Measurements from ENCODE around the gene RALGAPA1.

The RALGAPA1 gene

DNA sequence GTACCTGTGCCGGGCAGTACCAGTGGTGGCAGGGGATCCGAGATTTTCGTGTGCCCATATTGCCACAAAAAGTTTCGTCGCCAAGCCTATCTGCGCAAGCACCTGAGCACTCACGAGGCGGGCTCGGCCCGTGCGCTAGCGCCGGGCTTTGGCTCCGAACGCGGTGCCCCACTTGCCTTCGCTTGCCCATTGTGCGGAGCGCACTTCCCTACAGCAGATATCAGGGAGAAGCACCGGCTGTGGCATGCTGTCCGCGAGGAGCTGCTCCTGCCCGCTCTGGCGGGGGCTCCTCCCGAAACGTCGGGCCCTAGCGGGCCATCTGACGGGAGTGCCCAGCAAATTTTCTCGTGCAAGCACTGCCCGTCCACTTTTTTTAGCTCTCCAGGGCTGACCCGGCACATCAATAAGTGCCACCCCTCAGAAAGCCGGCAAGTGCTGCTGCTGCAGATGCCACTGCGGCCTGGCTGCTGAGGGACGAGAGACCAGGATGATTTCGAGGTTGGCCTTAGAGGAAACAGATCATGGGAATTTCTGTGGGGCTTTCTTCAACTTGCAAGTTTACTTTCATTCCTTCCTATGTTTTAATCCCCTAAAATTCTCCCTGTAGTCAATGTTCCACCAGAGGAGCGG, 273.5 kb downstream of the RALGAPA1 start:
- no peak for DNase-seq (ENCODE audit: low spot score)

DNA sequence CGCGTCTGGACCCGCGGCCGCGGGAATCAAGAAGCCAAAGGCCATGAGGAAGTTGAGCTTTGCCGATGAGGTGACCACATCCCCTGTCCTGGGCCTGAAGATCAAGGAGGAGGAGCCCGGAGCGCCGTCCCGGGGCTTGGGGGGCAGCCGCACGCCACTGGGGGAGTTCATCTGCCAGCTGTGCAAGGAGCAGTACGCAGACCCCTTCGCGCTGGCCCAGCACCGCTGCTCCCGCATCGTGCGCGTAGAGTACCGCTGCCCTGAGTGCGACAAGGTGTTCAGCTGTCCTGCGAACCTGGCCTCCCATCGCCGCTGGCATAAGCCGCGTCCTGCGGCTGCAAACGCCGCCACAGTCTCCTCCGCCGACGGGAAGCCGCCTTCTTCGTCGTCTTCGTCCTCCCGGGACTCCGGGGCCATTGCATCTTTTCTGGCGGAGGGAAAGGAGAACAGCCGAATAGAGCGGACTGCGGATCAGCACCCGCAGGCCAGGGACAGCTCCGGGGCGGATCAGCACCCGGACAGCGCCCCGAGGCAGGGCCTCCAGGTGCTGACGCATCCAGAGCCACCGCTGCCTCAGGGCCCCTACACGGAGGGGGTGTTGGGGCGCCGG, 274.1 kb downstream of the RALGAPA1 start:
- no peak for DNase-seq (ENCODE audit: low spot score)

DNA sequence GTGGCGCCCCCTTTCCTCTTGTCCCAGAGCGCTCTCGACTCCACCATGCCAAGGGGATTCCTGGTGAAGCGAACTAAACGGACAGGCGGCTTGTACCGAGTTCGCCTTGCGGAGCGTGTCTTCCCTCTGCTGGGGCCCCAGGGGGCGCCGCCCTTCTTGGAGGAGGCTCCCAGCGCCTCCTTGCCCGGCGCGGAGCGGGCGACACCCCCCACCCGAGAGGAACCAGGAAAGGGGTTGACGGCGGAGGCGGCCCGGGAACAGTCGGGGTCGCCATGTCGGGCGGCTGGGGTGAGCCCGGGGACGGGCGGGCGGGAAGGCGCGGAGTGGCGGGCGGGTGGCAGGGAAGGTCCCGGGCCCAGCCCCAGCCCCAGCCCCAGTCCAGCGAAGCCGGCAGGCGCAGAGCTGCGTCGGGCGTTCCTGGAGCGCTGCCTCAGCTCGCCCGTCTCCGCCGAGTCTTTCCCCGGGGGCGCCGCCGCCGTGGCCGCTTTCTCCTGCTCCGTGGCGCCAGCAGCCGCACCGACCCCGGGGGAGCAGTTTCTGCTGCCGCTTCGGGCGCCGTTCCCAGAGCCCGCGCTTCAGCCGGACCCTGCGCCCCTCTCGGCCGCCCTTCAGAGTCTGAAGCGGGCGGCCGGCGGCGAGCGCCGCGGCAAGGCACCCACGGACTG, 274.8 kb downstream of the RALGAPA1 start:
- no peak for DNase-seq (ENCODE audit: low spot score)

GRCh38 chr14:35533357-35534207, 275.5 kb downstream of the RALGAPA1 start, which contains the start of gene INSM2:
TSS of gene INSM2 (plus strand) at chr14:35534164. CDS start at chr14:35534253, 89 bp downstream.
- no peak for DNase-seq (ENCODE audit: low spot score)

- no peak for DNase-seq (ENCODE audit: low spot score)
These were observed 276.2 kb downstream of the RALGAPA1 start for GRCh38 chr14:35532783-35533356.

DNA sequence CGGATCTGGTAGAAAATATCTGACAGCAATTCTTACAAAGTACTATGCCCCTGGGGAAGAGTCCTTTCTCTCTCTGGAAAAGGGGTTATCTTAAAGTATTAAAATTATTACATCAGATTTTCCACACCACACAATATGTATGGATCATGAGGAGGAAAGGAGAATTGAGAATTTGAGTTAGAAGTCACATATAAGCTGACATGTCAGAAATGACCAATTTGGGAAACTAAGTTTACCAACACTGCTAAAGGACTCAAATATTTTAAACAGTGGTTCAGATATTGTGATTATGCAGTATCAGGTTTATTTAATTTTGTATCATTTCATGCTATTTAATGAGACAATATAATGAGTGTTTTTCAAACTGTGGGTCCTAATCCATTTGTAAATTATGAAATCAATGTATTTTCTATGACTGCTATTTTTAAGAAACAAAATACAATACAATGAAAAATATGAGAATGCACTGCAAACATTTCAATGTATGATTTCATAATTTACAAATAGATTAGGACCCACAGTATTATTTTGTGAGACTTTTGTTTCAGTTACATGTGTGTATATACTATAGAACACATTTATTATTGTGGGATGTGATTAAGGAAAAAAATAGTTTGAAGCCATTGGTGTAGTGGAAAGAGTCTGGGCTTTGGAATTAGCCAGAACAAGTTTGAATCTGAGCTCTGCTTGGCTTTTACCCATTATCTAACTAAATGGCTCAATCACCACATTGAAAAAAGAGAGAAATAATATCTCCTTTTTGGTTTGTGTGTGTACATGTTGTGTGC, 276.9 kb downstream of the RALGAPA1 start:
- DNase-seq (ENCODE audit: low spot score), result no peak

GRCh38 chr14:35526962-35527361, 282.1 kb downstream of the RALGAPA1 start:
- DNase-seq (ENCODE audit: low spot score), result no peak

GRCh38 chr14:35525695-35526094, 283.4 kb downstream of the RALGAPA1 start:
- DNase-seq (ENCODE audit: low spot score), result no peak

DNA sequence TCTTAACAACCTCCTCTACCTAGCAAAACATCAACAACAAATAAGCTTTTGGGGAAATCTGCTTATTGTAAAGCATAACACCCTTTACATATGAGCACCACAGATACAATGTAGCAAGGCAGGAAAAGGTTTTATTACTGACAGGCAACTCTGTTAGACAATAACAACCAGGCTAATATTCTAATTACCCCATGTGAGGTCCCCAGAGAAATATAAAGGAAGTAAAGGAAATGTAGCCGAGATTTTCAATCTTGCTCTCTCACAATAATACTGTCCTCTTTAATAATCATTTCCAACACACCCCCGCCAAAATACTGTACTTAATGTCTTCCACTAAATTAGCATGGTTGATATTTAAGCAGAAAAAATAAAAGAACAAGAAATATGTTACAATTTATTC, 289.1 kb downstream of the RALGAPA1 start:
- no peak for DNase-seq (ENCODE audit: low spot score)

DNA sequence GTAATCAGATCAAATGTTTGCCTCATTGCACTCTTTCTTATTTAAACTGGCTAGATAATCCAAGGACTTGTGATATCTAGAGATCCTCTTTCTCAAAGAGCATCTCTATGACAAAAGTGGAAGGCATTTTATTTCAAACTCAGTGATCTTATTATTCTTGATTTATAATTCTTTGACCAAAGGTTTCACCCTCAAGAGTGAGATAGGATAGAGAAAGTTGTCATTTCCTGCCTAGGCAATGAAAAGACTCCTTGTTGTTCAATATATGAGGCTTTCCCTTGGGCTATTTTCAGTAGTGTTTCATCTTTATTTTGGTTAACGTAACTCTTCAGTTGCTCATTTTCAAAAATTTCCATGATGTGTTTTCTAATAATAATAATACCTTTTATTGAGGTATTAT, 293.2 kb downstream of the RALGAPA1 start:
- DNase-seq (ENCODE audit: low spot score), result no peak

- DNase-seq (ENCODE audit: low spot score), result no peak
These were observed 296.3 kb downstream of the RALGAPA1 start for GRCh38 chr14:35512765-35513164.

DNA sequence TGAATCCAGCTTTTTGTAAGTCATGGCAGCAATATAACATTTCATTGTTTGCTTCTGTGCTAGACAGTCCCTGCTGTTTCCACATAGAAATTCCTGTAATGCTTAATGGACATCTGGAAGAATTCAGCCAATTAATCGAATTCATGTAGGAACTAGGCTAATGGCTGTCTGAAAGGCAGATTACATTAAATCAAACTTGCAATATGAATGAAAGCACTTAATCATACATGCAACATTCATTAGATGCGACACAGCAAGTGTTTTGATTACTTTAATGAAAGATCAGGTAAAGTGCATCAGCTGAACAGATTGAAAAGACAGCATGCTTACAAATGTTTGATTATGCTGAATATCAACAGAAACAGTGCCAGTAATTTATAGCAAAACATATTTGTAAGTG, 299.2 kb downstream of the RALGAPA1 start:
- DNase-seq (ENCODE audit: low spot score), result no peak

- DNase-seq (ENCODE audit: low spot score), result no peak
These were observed 302.2 kb downstream of the RALGAPA1 start for GRCh38 chr14:35506927-35507326.

GRCh38 chr14:35506461-35506860, 302.6 kb downstream of the RALGAPA1 start:
- DNase-seq (ENCODE audit: low spot score), result no peak

DNA sequence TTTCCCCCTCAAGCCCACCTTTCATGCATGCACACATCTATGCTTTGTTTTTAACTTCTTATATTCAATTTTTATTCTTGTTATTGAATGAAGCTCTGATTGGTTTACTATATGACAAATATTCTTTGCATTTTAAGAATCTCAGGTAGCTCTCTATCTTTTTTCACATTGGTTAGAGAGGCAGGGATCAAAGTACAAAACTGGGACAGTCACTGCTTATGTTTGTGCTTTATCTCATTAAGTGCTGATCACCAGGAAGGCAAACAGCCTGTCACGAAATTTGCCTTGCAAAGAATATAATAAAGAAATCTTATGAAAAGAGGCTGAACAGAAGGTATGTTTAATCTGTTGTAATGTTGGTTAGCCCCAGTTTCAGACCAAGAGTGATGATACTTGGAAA, 304.8 kb downstream of the RALGAPA1 start:
- no peak for DNase-seq (ENCODE audit: low spot score)

DNA sequence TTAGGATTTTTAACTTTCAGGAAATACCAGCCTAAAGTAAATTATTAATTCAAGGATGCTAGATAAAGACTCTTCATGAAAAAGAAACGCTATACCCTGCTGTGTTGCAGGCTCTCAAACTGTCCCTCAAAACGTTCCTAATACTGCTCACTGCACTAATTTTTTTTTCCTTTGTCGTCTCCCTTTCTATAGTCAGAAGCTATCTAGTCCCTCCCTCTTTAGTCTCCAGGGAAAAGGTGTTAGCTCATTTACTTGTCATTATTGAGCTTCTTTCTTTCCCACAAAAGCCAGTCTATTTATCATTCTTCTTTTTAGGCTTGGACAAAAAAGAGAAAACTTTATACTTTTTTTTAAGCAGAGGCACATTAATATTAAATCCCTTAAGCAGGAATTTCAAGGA, 305.4 kb downstream of the RALGAPA1 start:
- no peak for DNase-seq (ENCODE audit: low spot score)

DNA sequence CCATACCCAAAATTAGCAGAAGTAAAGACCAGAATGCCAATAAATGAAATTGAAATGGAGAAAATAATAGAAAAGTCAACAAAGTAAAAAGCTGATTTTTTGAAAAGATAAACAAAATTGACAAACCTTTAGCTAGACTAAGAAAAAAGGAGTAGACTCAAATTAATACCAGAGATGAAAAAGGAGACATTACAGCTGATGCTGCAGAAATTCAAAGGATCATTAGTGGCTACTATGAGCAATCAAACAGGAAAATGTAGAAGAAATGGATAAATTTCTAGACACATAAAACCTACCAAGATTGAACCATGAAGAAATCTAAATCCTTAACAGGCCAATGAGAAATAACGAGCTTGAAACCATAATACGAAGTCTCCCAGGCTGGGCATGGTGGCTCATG, 309.9 kb downstream of the RALGAPA1 start:
- no peak for DNase-seq (ENCODE audit: low spot score)

DNA sequence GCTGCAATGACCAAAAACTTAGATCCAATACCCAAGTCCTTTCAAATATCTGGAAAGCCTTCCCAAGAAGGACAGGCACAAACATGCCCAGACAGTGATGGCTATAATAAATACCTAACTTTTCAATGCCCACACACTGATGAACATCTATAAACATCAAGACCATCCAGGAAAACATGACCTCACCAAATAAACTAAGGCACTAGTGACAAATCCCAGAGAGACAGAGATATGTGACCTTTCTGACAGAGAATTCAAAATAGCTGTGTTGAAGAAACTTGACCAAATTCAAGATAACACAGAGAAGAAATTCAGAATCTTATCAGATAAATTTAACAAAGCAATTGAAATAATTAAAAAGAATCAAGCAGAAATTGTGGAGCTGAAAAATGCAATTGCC, 313.8 kb downstream of the RALGAPA1 start:
- DNase-seq (ENCODE audit: low spot score), result no peak

DNA sequence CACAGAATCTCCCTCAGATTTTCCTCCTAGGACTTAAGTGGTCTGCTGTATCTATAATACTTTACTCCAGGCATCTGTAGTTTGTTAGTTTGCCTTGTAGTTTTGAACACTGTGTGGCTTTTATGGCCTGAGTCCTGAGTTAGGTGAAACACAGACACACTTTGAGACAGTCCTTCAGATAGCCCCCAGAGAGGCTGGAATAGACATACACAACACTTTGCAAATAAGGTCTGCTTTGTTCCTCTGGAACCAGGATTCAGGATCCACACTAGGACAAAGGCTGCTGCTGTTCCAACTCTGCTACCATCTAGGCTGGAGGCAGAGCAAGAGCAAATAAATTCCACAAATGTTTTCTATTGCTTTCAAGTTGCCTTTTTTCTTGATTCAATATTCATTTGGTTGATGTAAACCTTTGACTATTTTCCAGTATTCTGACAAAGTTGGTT, 316.5 kb downstream of the RALGAPA1 start:
- DNase-seq (ENCODE audit: low spot score), result no peak
